Endometrial microvascular endothelial cells (primary cell): ENCODE measurements around the gene IRX6. TPM values are rescaled to one million over a fixed set of nuclear protein-coding genes. Genes with fewer than 3 reads are reported as not detected.

Experiments used
- in situ Hi-C: cut with HindIII; loops from 2 replicates; pipeline ENCODE4 v1.10.0; 2017; ENCODE audit warnings: low sequenced_read_pairs, low pct_unique_long_range_greater_than_20kb; ENCODE audit errors: inconsistent ontology term
- total RNA-seq: library from RNA; depleted of rRNA; stranded (reverse); fragments of >200 nt; gene quantifications from one replicate; pipeline ENCODE4 v1.2.3, GENCODE V29; 2015; ENCODE audit errors: inconsistent ontology term

Gene IRX6
- total RNA-seq, 1 donor from 2014 or later = not detected

- in situ Hi-C loops = no loop called here
These were observed 21.4 kb upstream of the IRX6 start for GRCh38 chr16:55302635-55303034.

DNA sequence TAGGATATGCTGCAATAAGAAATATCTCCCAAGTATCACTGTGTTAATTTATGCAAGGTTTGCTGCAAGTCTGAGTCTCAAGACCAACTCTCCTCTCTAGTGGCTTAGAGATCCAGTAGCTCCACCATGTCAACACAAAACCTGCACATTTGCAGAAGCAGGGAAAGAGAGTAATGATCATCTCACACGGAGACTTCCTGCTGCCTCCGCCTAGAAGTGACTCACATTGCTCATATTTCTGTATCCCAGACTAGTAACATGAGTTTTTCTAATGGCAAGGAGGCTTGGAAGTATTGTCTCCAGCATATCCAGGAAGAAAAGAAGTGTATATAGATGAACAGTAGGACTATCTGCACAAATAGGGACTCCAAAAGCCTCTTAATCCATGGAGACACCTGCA lies 15.0 kb upstream of the IRX6 start:
- in situ Hi-C loops = no loop called here

DNA sequence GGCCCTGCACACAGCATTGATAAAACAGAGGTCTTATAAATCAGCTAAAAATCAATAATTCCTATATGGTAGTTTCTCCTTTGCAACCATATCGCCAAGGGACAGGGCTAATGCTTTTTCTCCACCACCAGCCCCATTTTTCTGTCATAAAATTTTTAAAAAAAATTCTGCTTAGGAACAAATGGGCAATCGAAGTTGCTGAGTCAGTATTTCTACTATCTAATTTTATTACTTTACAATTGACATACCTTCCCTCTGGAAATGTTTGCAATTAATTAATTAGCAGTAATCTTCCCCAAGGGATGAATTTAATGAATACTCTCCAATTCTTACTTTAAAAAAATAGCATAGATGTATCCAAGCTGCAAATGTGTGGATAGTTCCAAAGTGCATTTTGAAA lies 1.7 kb upstream of the IRX6 start:
- in situ Hi-C loops = no loop called here

DNA sequence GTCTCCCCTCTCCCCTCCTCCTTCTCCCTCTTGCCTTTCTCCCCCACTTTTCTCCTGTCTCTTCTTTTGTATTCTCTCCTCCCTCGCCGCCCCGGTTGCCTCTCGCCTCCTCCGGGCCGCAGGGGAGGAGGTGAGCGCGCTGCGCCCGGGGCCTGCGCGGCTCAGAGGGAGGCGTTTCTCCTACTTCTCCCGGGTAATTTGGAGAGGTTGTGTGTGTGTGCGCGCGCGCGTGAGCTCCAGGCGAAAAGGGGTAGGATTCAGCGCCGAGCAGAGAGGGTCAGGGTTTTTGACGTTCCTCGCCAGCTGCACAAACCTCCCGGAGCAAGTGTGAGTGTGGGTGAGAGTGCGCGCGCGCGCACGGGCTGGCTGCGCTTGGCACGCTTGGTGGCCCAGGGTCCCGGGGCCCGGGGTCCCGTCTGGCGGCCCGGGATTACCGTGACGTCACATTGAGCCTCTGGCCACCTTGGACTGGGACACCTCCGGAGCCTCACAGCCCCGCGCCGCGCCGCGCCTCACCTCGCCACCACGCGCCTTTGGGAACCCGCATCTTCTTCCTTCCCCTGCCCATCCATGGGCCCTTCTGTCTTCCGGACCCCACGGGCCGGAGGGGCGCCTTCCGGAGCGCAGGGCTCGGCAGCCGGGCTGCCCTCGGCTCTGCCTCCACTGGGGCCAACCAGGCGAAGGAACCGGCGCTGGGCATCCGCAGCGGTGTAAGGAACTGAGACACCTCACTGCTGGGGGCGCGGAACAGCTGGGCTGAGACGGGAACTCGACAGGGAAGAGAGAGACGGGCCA lies 479 bp downstream of the IRX6 start:
- in situ Hi-C loops = no loop called here

- in situ Hi-C loops = no loop called here
These were observed 1.1 kb downstream of the IRX6 start for GRCh38 chr16:55325080-55325447.

DNA sequence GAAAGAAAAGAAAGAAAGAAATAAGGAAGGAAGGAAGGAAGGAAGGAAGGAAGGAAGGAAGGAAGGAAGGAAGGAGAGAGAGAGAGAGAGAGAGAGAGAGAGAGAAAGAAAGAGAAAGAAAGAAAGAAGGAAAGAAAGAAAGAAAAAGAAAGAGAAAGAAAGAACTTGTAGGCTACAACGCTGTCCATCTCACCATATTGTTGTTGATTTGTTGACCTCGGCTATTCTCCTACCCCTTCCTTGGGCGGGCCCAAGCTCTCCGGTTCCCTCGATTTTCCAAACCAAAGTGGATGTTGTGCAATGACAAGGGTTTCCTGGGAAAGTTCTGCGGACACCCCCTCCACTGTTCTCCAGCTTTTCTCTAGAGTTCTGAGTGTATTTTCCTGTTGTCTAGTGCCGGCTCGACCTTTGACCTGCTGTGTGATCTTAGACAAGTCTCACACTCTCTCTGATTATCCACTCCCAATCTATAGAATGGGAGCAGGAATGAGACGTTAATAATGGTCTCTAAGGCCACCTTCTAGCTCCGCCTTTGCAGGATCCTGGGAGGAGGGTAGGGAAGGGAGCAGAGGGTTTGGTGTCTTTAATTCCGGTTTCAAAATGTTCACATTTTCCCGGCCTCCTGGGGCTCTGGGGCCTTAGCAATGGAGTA lies 1.6 kb downstream of the IRX6 start:
- in situ Hi-C loops = no loop called here

- in situ Hi-C loops = no loop called here
These were observed 2.5 kb downstream of the IRX6 start for GRCh38 chr16:55326261-55327092.

DNA sequence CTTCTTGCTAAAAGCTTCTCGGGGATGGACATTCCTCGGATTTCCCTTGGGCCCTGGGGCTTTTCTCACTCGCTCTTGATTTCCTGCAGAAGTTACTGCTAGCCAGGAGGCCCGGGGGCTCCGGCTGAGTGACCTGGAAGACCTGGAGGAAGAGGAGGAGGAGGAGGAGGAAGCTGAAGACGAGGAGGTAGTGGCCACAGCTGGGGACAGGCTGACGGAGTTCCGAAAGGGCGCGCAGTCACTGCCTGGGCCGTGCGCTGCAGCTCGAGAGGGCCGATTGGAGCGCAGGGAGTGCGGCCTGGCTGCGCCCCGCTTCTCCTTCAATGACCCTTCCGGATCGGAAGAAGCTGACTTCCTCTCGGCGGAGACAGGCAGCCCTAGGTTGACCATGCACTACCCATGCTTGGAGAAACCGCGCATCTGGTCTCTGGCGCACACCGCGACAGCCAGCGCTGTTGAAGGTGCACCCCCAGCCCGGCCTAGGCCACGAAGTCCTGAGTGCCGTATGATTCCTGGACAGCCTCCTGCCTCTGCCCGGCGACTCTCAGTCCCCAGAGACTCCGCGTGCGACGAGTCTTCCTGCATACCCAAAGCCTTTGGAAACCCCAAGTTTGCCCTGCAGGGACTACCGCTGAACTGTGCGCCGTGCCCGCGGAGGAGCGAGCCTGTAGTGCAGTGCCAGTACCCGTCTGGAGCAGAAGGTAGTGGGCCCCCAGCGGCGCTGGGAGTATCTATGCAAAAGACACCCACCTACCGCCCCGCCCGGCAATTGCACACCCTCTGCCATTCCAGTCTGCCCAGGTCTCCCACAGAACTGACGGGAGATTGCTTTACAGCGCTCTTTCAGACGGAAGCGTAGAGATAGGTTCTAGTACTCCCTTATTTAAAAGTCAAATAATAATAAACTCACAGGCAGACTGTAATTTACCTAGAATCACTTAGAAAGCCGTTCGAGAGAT lies 4.9 kb downstream of the IRX6 start:
- in situ Hi-C loops = no loop called here

DNA sequence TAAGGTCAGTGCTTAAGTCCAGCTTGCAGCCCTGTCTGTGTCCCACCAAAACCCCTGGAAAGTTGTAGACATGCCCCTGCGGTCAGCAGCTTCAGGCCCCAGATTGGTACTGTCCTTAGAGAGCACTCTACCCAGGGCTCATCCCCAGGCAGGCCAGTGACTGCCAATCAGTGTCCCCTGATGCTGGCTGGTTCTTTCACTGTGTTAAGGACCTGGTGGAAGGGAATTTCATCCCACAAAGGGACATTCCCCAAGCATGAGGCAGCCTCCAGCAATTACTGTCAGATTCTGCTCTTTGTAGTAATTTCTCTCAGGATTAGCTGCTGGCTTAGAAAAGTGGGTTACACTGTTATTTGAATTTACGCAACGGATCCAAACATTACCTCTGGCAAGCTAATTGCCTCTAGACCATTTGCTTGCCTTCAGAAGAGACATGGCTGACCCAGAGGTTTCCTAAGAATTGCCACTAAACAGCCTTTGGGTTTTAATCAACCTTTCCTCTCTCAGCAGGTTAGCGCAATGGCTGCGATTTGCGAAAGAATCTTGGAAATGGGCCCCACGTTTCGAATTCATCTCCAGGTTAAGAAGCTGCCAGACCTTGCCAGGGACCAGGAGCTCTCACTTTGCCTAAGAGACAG lies 5.9 kb downstream of the IRX6 start:
- in situ Hi-C loops = no loop called here

GRCh38 chr16:55330781-55331647 lies 7.0 kb downstream of the IRX6 start:
- in situ Hi-C loops = no loop called here

- in situ Hi-C loops = no loop called here
These were observed 7.7 kb downstream of the IRX6 start for GRCh38 chr16:55331648-55332185.

- in situ Hi-C loops = no loop called here
These were observed 9.7 kb downstream of the IRX6 start for GRCh38 chr16:55333684-55334083.

DNA sequence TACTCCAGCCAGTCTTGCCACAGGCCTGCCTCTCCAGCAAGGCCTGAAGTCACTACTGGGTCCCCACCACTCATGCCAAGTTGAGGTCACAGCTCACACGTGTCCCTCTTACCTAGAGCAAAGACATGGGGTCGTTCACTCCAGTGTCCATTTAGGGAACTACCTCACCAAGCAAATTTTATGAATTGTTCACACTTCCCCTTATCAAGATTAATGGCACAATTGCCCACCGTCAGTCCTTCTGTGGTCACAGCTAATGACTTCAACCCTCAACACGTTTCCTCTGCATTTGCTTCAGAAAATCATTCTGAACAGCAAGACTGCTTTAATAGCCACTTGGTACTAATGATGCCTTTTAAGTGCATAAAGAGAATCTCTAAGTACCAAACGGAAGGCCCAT lies 14.6 kb downstream of the IRX6 start:
- in situ Hi-C loops = no loop called here

GRCh38 chr16:55340445-55340844 lies 16.4 kb downstream of the IRX6 start:
- in situ Hi-C loops = no loop called here

GRCh38 chr16:55341681-55342080 lies 17.7 kb downstream of the IRX6 start:
- in situ Hi-C loops = no loop called here

DNA sequence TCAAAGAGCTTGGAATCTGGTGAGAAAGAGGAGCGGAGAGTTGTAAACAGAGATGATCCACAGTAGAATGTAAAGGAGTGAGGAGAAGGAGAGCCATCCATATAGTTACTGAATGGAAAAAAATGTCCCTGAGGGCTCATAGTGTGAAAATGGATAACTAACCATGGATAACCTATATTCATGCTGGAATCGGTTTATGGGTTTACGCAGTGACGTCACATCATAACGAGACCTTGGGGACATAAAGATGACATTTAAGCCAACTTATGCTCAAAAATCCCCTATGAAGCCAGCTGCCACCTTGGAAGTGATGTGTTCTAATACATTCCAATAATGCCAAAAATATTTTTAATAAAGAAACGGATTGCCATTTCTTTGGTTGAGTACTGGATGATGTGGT lies 22.5 kb downstream of the IRX6 start:
- in situ Hi-C loops = no loop called here

- in situ Hi-C loops = no loop called here
These were observed 25.9 kb downstream of the IRX6 start for GRCh38 chr16:55349867-55350266.
